ENCODE results near the gene OGFRL1.
A peak's percentile ranks its signal among the peaks of the same experiment; 100 is the strongest.
"Not testable (repeated sequence)": the region's sequence is repeated elsewhere in the genome, so short reads cannot be mapped to it uniquely, and the experiment has no call there.

Gene OGFRL1

DNA sequence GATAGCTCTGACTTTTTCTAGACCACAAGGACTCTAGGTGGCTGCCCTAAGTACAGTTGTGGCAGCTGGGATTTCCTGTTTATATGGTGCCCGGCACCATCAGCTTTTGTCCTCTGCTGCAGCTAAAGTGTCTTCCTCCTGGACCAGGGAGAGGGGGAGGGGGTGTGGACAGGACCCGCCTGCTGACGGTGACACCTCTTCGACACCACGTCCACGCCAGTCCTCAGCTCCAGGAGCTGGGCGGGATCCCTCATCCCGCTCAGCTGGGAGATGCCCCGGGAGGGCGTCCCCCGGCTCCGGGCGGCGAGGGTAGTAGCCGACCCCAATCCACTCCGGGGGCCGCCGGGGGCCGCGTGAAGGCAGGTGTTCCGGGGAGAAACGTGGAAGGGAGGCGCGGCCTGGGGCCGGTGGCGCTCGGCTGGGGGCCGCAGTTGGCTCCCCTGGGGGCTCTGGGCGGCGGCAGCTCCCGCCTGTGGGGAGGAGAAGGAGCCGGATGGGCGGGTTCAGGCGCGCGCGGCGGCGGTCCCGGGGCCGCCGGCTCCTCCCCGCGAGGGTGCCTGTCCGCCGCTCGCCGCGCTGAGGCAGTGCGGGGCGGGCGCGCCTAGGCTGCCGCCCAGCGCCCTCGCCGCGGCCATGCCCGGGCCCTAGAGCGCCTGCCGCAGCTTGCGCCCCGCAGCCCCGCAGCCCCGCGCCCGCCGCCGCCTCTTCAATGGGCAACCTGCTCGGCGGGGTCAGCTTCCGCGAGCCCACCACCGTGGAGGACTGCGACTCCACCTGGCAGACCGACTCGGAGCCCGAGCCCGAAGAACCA is at the start of gene OGFRL1:
Gene OGFRL1 (plus strand): TSS at position 584 of the 811 bp plus-strand sequence. CDS start 126 bp downstream, at position 710.
- peak; percentile 34 to 56 for DNase-seq

DNA sequence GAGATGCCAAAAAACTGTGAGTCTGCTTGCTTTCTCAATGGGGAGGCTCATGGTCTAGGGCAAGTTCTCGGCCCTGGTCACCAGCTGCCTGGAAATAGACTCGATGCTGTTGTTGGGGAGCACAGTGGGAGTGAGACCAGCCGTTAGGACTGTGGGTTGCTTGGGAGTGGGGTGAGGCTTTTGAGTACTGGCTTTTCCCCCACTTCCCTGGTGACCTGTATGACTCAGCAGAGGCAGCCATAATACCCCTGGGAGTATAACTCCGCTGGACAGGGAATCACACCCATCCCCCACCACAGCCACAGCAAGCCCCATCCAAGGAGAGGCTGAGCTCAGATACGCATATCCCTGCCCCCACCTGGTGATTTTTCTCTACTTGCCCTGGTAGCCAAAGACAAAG is 48.9 kb upstream of the OGFRL1 start:
- no peak for DNase-seq

- DNase-seq = no peak
These were observed 43.2 kb upstream of the OGFRL1 start for GRCh38 chr6:71245265-71246049.

GRCh38 chr6:71246596-71246995 is 42.0 kb upstream of the OGFRL1 start:
- no peak for DNase-seq

DNA sequence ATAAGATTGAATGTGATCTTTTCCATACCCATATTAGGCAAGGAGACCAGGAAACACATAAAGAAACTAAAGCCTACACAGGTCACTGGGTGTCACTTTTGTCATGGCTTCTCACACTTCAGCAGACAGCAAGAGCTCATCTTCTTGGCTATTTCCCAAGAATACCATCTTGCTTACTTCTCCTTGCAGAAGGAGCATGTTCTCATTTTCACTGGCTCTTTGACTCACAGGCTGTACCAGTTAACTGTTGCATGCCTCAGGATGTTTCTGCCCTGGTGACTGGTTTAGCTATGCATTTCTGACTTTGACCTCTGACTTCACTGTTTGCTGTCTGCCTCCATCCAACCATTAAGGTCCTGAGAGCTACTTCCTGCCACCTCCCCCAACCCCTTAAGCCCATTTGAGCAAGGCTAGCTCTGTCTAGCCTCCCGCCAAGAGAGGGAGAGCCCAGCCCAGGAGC is 40.3 kb upstream of the OGFRL1 start:
- no peak for DNase-seq

DNA sequence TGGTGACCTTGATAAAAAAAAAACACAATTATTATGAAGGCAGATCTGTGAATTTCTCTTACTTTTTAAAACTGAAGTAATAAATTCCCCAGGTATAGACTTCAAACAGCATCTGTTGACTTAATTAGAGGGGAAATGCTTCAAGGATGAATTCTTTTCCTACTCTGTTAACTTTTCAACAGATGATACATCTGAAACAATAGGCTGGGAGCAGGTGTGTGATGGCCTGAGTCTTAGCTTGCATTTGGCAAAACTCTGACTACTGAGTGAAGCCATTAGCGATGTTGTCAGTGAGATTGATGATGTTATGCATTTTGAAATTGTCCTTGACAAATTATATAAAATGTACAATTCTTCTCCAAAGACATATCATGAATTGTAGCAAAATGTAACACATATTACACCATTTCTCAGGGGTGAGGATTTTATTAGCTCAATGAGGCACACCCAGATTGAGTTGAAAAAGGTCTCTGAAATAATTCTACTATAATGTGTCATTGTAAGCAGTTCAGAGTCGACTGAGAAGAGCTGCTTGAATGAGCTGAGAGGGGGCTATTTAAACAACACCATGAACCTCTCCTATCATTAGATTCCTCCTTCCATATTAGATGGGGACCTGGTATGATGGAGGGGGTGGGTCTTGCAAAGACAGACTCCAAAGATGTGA is 39.6 kb upstream of the OGFRL1 start:
- no peak for DNase-seq

GRCh38 chr6:71250099-71250602 is 38.5 kb upstream of the OGFRL1 start:
- DNase-seq = no peak

DNA sequence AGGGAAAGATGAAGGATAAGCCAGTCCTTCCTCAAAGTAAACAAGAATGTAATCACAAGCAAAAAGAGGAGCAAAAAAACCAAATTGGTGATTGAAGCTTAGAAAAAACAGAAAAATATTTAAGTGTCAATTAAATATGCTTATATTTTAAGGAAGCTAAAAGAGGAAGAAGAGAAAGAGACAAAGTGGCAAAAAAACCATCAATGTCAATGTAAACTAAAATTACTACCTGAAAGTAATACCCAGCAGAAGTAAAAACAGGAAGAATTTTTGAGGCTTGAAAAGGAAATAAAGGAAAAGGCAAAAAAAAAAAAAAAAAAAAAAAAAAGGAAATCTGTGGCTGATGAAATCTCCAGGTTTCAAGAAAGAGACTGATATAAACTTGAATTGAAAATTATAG is 36.2 kb upstream of the OGFRL1 start:
- DNase-seq = no peak

GRCh38 chr6:71252960-71253359 is 35.7 kb upstream of the OGFRL1 start:
- no peak for DNase-seq

GRCh38 chr6:71254323-71254722 is 34.3 kb upstream of the OGFRL1 start:
- DNase-seq = no peak

GRCh38 chr6:71258078-71258866 is 30.3 kb upstream of the OGFRL1 start:
- no peak for DNase-seq

- DNase-seq = no peak
These were observed 28.6 kb upstream of the OGFRL1 start for GRCh38 chr6:71259888-71260604.

- no peak for DNase-seq
These were observed 25.7 kb upstream of the OGFRL1 start for GRCh38 chr6:71262914-71263313.

DNA sequence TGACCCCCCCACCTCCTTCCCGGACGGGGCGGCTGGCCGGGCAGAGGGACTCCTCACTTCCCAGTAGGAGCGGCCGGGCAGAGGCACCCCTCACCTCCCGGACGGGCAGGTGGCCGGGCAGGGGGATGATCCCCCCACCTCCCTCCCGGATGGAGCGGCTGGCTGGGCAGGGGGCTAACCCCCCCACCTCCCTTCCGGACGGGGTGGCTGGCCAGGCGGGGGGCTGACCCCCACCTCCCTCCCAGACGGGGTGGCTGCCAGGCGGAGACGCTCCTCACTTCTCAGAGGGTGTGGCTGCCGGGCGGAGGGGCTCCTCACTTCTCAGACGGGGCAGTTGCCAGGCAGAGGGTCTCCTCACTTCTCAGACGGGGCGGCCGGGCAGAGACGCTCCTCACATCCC is 22.2 kb upstream of the OGFRL1 start:
- DNase-seq = not testable (repeated sequence)

- DNase-seq = no peak
These were observed 19.7 kb upstream of the OGFRL1 start for GRCh38 chr6:71268735-71269437.

DNA sequence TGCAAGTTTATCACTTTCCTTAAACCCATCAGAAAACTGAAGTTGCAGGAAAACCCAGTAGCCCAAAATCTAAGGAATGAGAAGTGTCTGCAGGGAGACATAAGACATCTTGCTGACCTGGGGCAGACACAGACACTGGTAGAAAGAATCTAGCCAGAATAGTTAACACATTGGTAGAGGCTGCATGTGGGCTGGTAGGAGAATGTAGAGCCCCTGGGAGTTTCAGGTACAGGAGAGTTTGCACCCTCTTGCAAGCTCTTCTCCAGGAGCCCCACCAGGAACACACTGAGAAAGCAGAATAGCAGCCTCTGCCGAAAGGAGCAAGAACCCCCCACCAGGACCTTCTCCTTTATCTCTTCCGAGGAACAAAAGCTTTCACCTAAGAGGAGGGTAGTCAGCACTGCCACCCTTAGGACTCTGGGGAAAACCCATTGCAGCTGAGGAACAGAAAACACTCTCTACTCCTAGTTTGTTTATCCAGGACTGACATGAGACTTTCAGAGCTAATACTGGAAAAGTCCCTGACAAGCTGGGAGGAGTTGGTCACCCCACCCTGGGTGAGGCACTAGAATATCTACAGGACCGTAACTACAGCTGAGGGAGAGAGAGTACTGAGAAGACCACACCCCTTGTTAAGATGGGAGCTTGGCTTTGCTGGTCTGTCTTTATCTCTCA is 10.5 kb upstream of the OGFRL1 start:
- no peak for DNase-seq

GRCh38 chr6:71279321-71279720 is 9.3 kb upstream of the OGFRL1 start:
- DNase-seq = no peak

GRCh38 chr6:71279740-71280139 is 8.9 kb upstream of the OGFRL1 start:
- no peak for DNase-seq

- no peak for DNase-seq
These were observed 7.9 kb upstream of the OGFRL1 start for GRCh38 chr6:71280701-71281100.

- no peak for DNase-seq
These were observed 3.8 kb upstream of the OGFRL1 start for GRCh38 chr6:71284785-71285184.
